HG03460 (cell line): ENCODE results near the gene SMIM35.
"Not testable (repeated sequence)": the region's sequence is repeated elsewhere in the genome, so short reads cannot be mapped to it uniquely, and the experiment has no call there.

Source experiments
- ATAC-seq: cut with Tn5 transposase; IDR thresholded peaks from one replicate; pipeline ENCODE4 v1.9.1; 2021; ENCODE audit not compliant: unreplicated experiment

SMIM35 gene

GRCh38 chr11:117992136-117992535 lies 94.6 kb downstream of the SMIM35 start:
- no peak for ATAC-seq

- ATAC-seq = no peak
Observed at GRCh38 chr11:117989351-117990102, 97.2 kb downstream of the SMIM35 start.

GRCh38 chr11:117986981-117987574 lies 99.7 kb downstream of the SMIM35 start:
- ATAC-seq = peak; percentile 41

DNA sequence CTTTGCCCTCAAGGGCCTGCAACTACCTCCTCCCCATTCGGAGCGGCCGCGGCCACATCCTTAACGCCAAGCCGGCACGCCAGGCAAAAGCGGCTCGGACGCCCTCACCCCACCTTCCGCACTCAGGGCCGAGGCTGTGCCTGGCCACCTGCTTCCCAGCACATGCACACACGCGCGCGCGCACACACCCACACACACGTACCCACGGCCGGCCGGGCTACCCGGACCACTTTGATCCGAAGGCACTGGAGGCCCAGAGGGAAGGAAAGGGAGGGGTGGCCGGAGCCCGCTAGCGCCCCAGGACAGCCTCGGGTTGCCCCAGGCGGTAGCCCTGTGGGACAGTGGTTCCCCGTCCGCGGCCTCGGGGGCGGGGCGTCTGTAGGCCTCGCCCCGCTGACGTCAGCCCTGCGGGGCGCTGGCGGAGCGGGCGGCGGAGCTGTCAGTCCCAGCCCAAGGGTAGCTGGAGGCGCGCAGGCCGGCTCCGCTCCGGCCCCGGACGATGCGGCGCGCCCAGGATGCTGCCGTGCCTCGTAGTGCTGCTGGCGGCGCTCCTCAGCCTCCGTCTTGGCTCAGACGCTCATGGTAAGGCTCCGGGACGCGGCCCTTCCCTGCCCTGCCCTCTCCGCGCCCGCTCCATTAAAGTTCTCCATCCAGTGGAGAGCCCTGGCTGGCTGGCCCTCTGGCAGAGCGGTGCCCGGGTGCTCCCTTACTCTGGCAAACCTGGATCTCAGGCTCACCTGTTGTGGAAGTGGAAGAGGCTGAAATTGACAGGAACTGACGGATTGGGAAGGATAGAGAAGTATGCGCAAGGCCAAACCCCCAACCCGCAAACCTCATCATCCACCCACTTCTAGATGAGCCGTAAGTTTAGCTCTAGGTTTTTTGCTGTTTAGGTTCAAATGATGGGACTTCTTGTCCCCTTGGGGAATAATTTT lies 100.5 kb downstream of the SMIM35 start, which contains the start of gene IL10RA:
Gene IL10RA, plus strand, starts transcription at position 442 of the 935 bp plus-strand sequence. Its CDS starts 74 bp downstream, at position 516.
- ATAC-seq = peak; percentile 83

DNA sequence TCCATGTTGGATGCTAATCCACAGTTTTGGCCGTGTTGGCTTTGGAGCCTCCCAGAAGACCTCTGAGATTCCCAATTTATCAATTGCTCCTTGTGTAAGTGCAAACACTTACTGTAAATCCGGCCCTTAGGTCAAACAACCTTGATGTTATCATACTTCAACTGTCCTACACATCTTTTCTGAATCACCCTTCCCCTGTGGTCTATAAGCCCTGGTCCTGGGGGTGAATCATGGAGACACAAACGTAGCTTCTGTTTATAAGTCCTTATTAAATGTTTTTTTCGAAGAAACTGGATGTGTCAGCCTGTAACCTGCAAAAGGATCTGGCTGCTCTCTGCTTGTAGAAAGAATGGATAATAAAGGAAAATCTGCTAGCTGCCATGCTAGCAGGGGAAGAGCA lies 102.3 kb downstream of the SMIM35 start:
- no peak for ATAC-seq

- no peak for ATAC-seq
Observed at GRCh38 chr11:117983163-117983475, 103.6 kb downstream of the SMIM35 start.

DNA sequence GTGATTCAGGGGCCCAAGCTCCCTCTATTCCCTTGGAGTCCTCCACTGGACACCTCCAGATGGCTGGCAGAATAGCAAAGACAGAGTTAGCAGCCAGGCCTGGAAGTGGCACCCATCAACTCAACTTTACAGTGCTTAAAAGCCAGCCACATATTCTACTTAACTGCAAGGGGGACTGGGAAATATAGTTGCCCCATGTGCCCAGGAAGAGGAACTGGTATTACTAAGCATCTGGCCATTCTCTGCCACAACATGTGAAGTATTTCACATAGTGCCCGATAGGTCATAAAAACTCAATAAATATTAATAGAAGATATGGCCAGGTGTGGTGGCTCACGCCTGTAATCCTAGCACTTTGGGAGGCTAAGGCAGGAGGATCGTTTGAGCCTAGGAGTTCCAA lies 106.0 kb downstream of the SMIM35 start:
- no peak for ATAC-seq

DNA sequence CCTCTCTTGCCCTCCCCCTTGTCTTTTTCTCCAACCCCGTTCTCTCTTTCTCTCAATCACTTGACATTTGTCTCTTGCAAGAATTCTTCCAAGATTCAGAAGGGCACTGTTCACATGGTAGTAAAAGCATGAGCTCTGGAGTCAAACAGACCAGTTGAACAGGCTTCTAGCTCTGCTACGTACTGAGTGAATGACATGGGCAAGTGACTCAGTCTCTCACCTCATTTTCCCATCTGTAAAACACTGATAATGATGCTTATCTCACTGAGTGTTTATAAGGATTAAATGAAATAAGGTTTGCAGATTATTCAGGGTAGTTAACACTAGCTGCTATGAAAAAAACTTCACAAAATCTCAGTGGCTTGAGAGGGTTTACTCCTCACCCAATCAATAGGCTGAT lies 106.5 kb downstream of the SMIM35 start:
- ATAC-seq = no peak

GRCh38 chr11:117979481-117980211 lies 107.1 kb downstream of the SMIM35 start:
- peak; percentile 72 for ATAC-seq

- no peak for ATAC-seq
Observed at GRCh38 chr11:117978991-117979390, 107.8 kb downstream of the SMIM35 start.

- ATAC-seq = not testable (repeated sequence)
Observed at GRCh38 chr11:117978291-117978910, 108.4 kb downstream of the SMIM35 start.

DNA sequence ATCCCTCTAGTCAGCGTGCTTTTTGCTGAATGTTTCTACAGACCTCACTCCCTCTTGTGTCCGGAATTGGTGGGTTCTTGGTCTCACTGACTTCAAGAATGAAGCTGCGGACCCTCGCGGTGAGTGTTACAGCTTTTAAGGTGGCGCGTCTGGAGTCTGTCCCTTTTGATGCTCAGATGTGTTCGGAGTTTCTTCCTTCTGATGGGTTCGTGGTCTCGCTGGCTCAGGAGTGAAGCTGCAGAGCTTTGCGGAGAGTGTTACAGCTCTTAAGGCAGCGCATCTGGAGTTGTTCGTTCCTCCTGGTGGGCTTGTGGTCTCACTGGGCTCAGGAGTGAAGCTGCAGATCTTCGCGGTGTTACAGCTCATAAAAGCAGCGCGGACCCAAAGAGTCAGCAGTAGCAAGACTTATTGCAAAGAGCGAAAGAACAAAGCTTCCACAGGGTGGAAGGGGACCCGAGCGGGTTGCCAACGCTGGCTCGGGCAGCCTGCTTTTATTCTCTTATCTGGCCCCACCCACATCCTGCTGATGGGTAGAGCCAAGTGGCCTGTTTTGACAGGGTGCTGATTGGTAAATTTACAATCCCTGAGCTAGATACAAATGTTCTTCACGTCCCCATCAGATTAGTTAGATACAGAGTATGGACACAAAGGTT lies 109.0 kb downstream of the SMIM35 start:
- ATAC-seq = not testable (repeated sequence)

DNA sequence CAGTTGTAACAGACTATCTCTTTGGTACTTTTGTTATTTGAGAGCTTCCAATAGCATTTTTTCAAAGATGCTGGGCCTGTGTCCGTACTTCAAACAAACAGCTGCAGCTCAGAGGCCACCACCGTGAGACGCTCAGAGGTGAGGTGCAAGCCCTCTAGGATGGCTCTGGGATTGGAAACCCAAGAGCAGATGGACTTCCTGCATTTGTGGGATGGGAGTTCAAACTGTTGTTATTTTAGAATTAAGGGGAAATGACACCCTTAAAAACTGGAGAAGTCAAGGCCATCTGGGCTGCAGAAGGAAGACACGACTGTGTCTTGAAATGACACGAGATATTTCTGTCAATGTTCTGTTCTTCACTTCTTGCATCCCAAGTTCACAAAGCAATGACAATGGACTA lies 109.7 kb downstream of the SMIM35 start:
- no peak for ATAC-seq

GRCh38 chr11:117976445-117976844 lies 110.3 kb downstream of the SMIM35 start:
- no peak for ATAC-seq

DNA sequence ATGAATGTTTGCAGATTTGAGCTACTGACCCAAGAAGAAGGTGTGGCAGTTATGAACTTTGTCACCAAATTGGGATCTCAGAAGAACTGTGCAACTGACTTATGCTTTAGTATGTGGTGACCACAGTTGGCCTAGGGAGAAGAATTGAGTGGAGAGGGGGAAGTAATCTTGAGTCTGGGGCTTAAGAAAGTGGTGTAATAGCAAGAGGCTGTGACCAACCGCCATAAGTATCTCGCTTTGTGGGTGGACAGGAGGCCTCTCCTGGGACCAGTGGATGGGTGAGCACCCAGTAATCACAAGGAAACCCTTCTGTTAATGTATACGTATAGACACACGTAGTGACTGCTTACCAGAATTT lies 113.3 kb downstream of the SMIM35 start:
- ATAC-seq = no peak

DNA sequence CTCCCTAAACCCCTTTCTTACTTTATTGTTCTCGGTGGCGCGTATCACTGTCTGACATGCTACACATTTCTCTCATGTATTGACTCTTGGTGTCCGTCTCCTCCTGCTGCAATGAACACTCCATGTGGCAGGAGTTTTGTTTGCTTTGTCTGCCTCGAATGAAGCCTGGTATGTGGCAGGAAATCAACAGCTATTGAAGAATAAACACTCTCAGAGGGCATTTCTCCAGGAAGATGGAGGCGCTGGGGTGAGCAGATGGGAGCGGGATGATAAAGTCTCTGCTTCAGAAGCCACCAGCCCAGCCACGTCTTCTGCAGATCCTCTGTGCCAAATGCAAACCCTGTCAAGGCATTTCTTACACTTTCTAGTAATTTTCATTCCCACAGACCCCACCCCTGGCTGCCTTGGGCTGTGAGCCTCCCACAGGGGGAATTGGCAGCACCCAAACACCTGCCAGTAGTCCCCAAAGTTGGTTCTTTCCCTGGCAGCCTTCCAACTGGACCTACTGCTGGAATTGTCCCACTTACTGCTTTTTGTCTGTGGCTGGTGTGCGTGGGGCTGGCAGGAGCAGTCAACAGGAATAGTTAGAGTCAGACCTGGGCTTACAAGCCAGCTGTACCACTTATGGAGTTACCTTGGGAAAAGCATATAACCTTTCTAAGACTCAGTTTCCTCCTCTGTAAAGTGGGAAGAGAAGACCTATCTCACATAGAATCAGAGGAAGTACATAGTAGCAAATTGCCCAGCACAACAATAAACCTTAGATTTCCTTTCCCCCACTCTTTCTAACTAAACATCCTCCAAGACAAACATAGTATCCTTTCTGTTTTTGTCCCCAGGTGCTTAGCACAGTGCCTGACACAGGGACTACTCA lies 113.9 kb downstream of the SMIM35 start:
- no peak for ATAC-seq

DNA sequence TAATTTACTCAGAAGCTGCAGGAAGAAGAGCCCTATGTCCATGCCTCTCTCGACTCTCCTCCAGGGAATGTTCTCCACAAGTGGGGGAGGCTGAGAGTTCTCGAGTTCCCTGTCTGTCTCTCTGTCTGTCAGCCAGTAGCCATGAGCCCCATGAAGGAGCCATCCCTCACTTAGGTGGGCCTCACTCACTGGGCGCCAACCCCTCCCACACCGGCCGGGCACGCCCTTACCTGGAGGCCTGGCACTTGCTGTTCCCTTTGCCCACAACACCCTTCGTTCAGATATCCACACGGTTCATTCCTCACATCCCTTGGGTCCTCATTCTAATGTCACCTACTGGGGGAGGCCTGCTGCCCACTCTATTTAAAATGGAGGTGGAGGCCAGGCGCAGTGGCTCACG lies 114.7 kb downstream of the SMIM35 start:
- ATAC-seq = no peak

DNA sequence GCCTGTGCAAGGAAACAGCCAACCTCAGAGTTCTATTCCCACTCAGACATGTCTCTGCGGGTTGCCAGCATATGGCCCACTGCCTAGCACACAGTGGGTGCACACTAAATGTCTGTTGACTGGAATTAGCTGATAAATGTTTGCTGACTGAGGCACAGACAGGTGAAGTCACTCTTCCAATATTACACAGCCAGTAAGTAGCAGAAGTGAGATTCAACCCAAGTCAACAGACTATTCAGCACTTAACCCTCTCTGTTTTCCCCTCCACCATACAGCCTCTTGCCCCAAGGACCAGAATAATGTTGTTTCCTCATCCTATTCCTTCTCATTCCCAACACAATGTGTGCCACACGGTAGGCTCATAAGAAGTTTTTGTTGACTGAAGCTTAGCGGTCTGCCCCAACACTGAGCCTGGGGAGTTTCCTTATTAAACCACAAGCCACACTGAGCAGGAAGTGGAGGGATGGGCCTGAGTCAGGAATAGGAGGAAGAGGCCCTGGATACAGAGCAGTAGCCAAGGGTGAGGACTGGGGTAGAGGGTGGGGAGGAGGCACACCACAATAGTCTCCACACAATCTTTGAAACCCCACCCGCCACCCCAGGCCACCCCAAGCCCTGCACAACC lies 116.3 kb downstream of the SMIM35 start:
- no peak for ATAC-seq
